DMS53 treated with DMSO at 0.1 percent for 48 hours (cell line): ENCODE results near the gene CHL1.

Experiments used
- DNase-seq: peaks from one replicate; lab custom pipeline; 2025; ENCODE audit not compliant: unreplicated experiment; lab: John Stamatoyannopoulos, UW

Gene CHL1

GRCh38 chr3:196311-197148, at the start of gene CHL1:
CHL1 (plus strand) TSS chr3:196763; CDS start chr3:319777, 123,014 bp downstream.
- no peak for DNase-seq

GRCh38 chr3:151614-152189, 44.9 kb upstream of the CHL1 start:
- no peak for DNase-seq

- DNase-seq: no peak
Observed at GRCh38 chr3:159974-160373, 36.6 kb upstream of the CHL1 start.

GRCh38 chr3:166071-166470, 30.5 kb upstream of the CHL1 start:
- DNase-seq: no peak

- no peak for DNase-seq
Observed at GRCh38 chr3:166799-167198, 29.8 kb upstream of the CHL1 start.

- no peak for DNase-seq
Observed at GRCh38 chr3:173886-174285, 22.7 kb upstream of the CHL1 start.

- DNase-seq: no peak
Observed at GRCh38 chr3:184976-185375, 11.6 kb upstream of the CHL1 start.

- DNase-seq: no peak
Observed at GRCh38 chr3:192215-192929, 4.2 kb upstream of the CHL1 start.

- DNase-seq: no peak
Observed at GRCh38 chr3:194001-194400, 2.6 kb upstream of the CHL1 start.

GRCh38 chr3:194421-194820, 2.1 kb upstream of the CHL1 start:
- no peak for DNase-seq

- DNase-seq: no peak
Observed at GRCh38 chr3:195666-196065, 897 bp upstream of the CHL1 start.

GRCh38 chr3:197149-197827, 725 bp downstream of the CHL1 start:
- DNase-seq: no peak

- no peak for DNase-seq
Observed at GRCh38 chr3:197828-198491, 1.4 kb downstream of the CHL1 start.

GRCh38 chr3:199835-200234, 3.3 kb downstream of the CHL1 start:
- DNase-seq: no peak

- no peak for DNase-seq
Observed at GRCh38 chr3:200758-201325, 4.3 kb downstream of the CHL1 start.

GRCh38 chr3:204102-204501, 7.5 kb downstream of the CHL1 start:
- DNase-seq: no peak

GRCh38 chr3:207973-208372, 11.4 kb downstream of the CHL1 start:
- DNase-seq: no peak

GRCh38 chr3:210669-211068, 14.1 kb downstream of the CHL1 start:
- DNase-seq: no peak

GRCh38 chr3:212432-212831, 15.9 kb downstream of the CHL1 start:
- no peak for DNase-seq

- no peak for DNase-seq
Observed at GRCh38 chr3:217099-217813, 20.7 kb downstream of the CHL1 start.
